Epithelial cell of esophagus (primary cell): Measurements from ENCODE around the gene RAN.

ENCODE experiments used
- DNase-seq: peaks from one replicate; pipeline ENCODE4 v3.0.0; 2010; ENCODE audit warnings: low read depth
- H3K4me3 ChIP-seq: 2 replicates; pipeline ENCODE4 v1.5.1; 2011; ENCODE audit warnings: mild to moderate bottlenecking, low read length, control low read depth
- CTCF ChIP-seq: IDR thresholded peaks from 2 replicates; pipeline ENCODE4 v1.5.1; 2011; ENCODE audit warnings: low read depth, mild to moderate bottlenecking, low read length, control low read depth, inconsistent platforms; ENCODE audit not compliant: insufficient read depth; ENCODE audit errors: missing control alignments

Gene RAN

GRCh38 chr12:130830246-130830551 lies 41.7 kb upstream of the RAN start:
- no peak overlapping the region for H3K4me3 ChIP-seq
- TF ChIP-seq CTCF = no peak

GRCh38 chr12:130831246-130831645 lies 40.6 kb upstream of the RAN start:
- no peak for DNase-seq
- no peak overlapping the region for H3K4me3 ChIP-seq
- no peak for TF ChIP-seq CTCF

More at GRCh38 chr12:130830246-130830551, 41.7 kb upstream of the RAN start:
- no peak for DNase-seq

GRCh38 chr12:130831876-130832405 lies 39.9 kb upstream of the RAN start:
- no peak overlapping the region for H3K4me3 ChIP-seq
- no peak for TF ChIP-seq CTCF
- DNase-seq = no peak

- TF ChIP-seq CTCF = no peak
- peak; percentile 72 for DNase-seq
- no peak overlapping the region for H3K4me3 ChIP-seq
These were observed 39.2 kb upstream of the RAN start for GRCh38 chr12:130832561-130833209.

- no peak for TF ChIP-seq CTCF
- H3K4me3 ChIP-seq = no peak overlapping the region
- no peak for DNase-seq
These were observed 36.9 kb upstream of the RAN start for GRCh38 chr12:130835011-130835410.

- TF ChIP-seq CTCF = no peak
- no peak for DNase-seq
- H3K4me3 ChIP-seq = no peak overlapping the region
These were observed 36.4 kb upstream of the RAN start for GRCh38 chr12:130835436-130835835.
